Caco-2 (cell line): Measurements from ENCODE around the gene LDB2. TPM values are rescaled to one million over a fixed set of nuclear protein-coding genes. Genes with fewer than 3 reads are reported as not detected.
A peak's percentile ranks its signal among the peaks of the same experiment; 100 is the strongest.

Experiments
- BruUV-seq: library from RNA; stranded (reverse); fragments of 400-500 nt; replicated peaks from 2 replicates; lab custom pipeline; 2021; lab: Mats Ljungman, UMichigan
- CTCF ChIA-PET: fragments of 300-600 bp; sonication (Branson Sonifier 250); formaldehyde crosslinking; loops from one replicate; lab custom pipeline; 2022; ENCODE audit warnings: antibody characterized with exemption; lab: Charles Lee
- POLR2A ChIA-PET: fragments of 300-600 bp; sonication (Branson Sonifier 250); formaldehyde crosslinking; loops from one replicate; lab custom pipeline; 2022; ENCODE audit warnings: antibody characterized with exemption; lab: Charles Lee
- DNase-seq, 2 experiments: peaks; one replicate each; pipeline versions ENCODE4 v3.0.0 to v3.0.0-alpha.2; 2020 to 2022
- H3K27me3 ChIP-seq: replicated peaks from 2 replicates; pipeline ENCODE4 v1.6.0; 2011; ENCODE audit warnings: low read length; ENCODE audit not compliant: control insufficient read depth, insufficient read depth
- H3K36me3 ChIP-seq: 2 replicates; pipeline ENCODE4 v1.5.1; 2011; ENCODE audit warnings: low read length; ENCODE audit not compliant: control insufficient read depth, insufficient read depth
- H3K4me1 ChIP-seq: fragments of 250-450 bp; sonication (Bioruptor Pico); 2 replicates; pipeline ENCODE4 v1.5.1; 2020; ENCODE audit warnings: mild to moderate bottlenecking
- H3K4me3 ChIP-seq: 2 replicates; pipeline ENCODE4 v1.5.1; 2011; ENCODE audit warnings: low read depth, mild to moderate bottlenecking, control low read depth, low read length
- H3K9me3 ChIP-seq: fragments of 250-450 bp; sonication (Bioruptor Pico); 2 replicates; pipeline ENCODE4 v1.5.1; 2020; ENCODE audit warnings: mild to moderate bottlenecking, moderate library complexity
- H3K27ac Mint-ChIP-seq: one replicate; pipeline ENCODE4 v1.8.0; 2022; ENCODE audit warnings: mixed read lengths; ENCODE audit not compliant: unreplicated experiment
- H3K27me3 Mint-ChIP-seq: one replicate; pipeline ENCODE4 v1.8.0; 2022; ENCODE audit warnings: mixed read lengths; ENCODE audit not compliant: insufficient read depth, unreplicated experiment
- H3K36me3 Mint-ChIP-seq: one replicate; pipeline ENCODE4 v1.8.0; 2022; ENCODE audit warnings: mild to moderate bottlenecking, mixed read lengths; ENCODE audit not compliant: insufficient read depth, unreplicated experiment
- H3K4me1 Mint-ChIP-seq: one replicate; pipeline ENCODE4 v1.8.0; 2022; ENCODE audit warnings: low read depth, mixed read lengths; ENCODE audit not compliant: unreplicated experiment
- H3K4me3 Mint-ChIP-seq: one replicate; pipeline ENCODE4 v1.8.0; 2022; ENCODE audit warnings: mild to moderate bottlenecking, moderate library complexity, mixed read lengths; ENCODE audit not compliant: unreplicated experiment
- H3K9me3 Mint-ChIP-seq: one replicate; pipeline ENCODE4 v1.8.0; 2022; ENCODE audit warnings: mixed read lengths; ENCODE audit not compliant: unreplicated experiment
- CTCF ChIP-seq, 2 experiments: fragments of 200-600 bp in 1 of 2; IDR thresholded peaks; 1 replicate in 1 of 2; 2 replicates in 1 of 2; pipeline versions ENCODE4 v1.5.1 to v1.8.0; 2011 to 2022; ENCODE audit warnings: antibody characterized with exemption in 1 of 2, control low read depth in 1 of 2, inconsistent platforms in 1 of 2, low read depth in 1 of 2, low read length in 1 of 2, mild to moderate bottlenecking in 1 of 2, moderate library complexity in 1 of 2; ENCODE audit not compliant: insufficient read depth in 1 of 2, severe bottlenecking in 1 of 2, unreplicated experiment in 1 of 2
- intact Hi-C: fragments of 100-400 bp; cut with micrococcal nuclease; formaldehyde crosslinking; loops from one replicate; pipeline ENCODE4 v1.10.0; 2022; ENCODE audit not compliant: unreplicated experiment
- total RNA-seq: library from RNA; stranded (reverse); gene quantifications from 2 replicates; pipeline ENCODE4 v1.2.3, GENCODE V29; 2022

Gene LDB2
- total RNA-seq, 1 experiment from 2014 or later: not detected

GRCh38 chr4:16801356-16801755, 97.1 kb downstream of the LDB2 start:
- H3K27ac Mint-ChIP-seq: no peak overlapping the region
- intact Hi-C loops: no loop called here
- no peaks in the 10 kb centered on the region for H3K9me3 Mint-ChIP-seq
- Histone ChIP-seq H3K27me3 (no peaks in the 10 kb centered on the region), H3K4me3 (no peak overlapping the region), H3K9me3 (no peaks in the 10 kb centered on the region), H3K4me1 (no peaks in the 10 kb centered on the region), H3K36me3 (no peaks in the 10 kb centered on the region)
- H3K4me1 Mint-ChIP-seq: no peaks in the 10 kb centered on the region
- no TSS peak for BruUV-seq
- no peak overlapping the region for H3K4me3 Mint-ChIP-seq
- ChIA-PET POLR2A (no interaction called here), CTCF (no interaction called here)
- TF ChIP-seq CTCF (IDR thresholded peaks at IDR 0.05; ENCODE audit: insufficient read depth in 1 of 2, low read depth in 1 of 2, low read length in 1 of 2, severe bottlenecking in 1 of 2, unreplicated experiment in 1 of 2): no peak
- DNase-seq: no peak
- no peaks in the 10 kb centered on the region for H3K36me3 Mint-ChIP-seq
- H3K27me3 Mint-ChIP-seq: no peaks in the 10 kb centered on the region

- Histone ChIP-seq H3K9me3 (no peaks in the 10 kb centered on the region), H3K4me3 (no peak overlapping the region), H3K4me1 (no peaks in the 10 kb centered on the region), H3K27me3 (no peaks in the 10 kb centered on the region), H3K36me3 (no peaks in the 10 kb centered on the region)
- CTCF ChIA-PET: no interaction called here
- Mint-ChIP-seq H3K27ac (no peak overlapping the region), H3K9me3 (no peaks in the 10 kb centered on the region), H3K27me3 (peaks cover 4% of the 10 kb centered on the region), H3K36me3 (no peaks in the 10 kb centered on the region), H3K4me3 (no peak overlapping the region), H3K4me1 (no peaks in the 10 kb centered on the region)
- POLR2A ChIA-PET: no interaction called here
- intact Hi-C loops: no loop called here
- peak; percentile 19 to 47 for TF ChIP-seq CTCF (IDR thresholded peaks at IDR 0.05; ENCODE audit: insufficient read depth in 1 of 2, low read depth in 1 of 2, low read length in 1 of 2, severe bottlenecking in 1 of 2, unreplicated experiment in 1 of 2)
- peak; percentile 28 to 43 for DNase-seq
- BruUV-seq: no TSS peak
These were observed 103.5 kb downstream of the LDB2 start for GRCh38 chr4:16794816-16795445.

- Histone ChIP-seq H3K4me1 (no peaks in the 10 kb centered on the region), H3K36me3 (no peaks in the 10 kb centered on the region), H3K9me3 (no peaks in the 10 kb centered on the region), H3K27me3 (no peaks in the 10 kb centered on the region), H3K4me3 (no peak overlapping the region)
- no peaks in the 10 kb centered on the region for H3K36me3 Mint-ChIP-seq
- BruUV-seq: no TSS peak
- no peak for DNase-seq
- H3K4me1 Mint-ChIP-seq: peaks cover 5% of the 10 kb centered on the region
- H3K9me3 Mint-ChIP-seq: no peaks in the 10 kb centered on the region
- no peak for TF ChIP-seq CTCF (IDR thresholded peaks at IDR 0.05; ENCODE audit: insufficient read depth in 1 of 2, low read depth in 1 of 2, low read length in 1 of 2, severe bottlenecking in 1 of 2, unreplicated experiment in 1 of 2)
- H3K27ac Mint-ChIP-seq: no peak overlapping the region
- H3K27me3 Mint-ChIP-seq: peaks cover 4% of the 10 kb centered on the region
- CTCF ChIA-PET: no interaction called here
- POLR2A ChIA-PET: no interaction called here
- intact Hi-C loops: no loop called here
- H3K4me3 Mint-ChIP-seq: no peak overlapping the region
These were observed 107.0 kb downstream of the LDB2 start for GRCh38 chr4:16791460-16791859.
